Lung (tissue), 12 donors: ENCODE measurements around the gene TBC1D1. TPM values are rescaled to one million over a fixed set of nuclear protein-coding genes. Genes with fewer than 3 reads are reported as not detected.

Experiments used
- ATAC-seq: fragments of 200-7000 bp; cut with Tn5 transposase; one replicate; pipeline ENCODE4 v1.9.1; 2020; ENCODE audit warnings: moderate number of reproducible peaks; ENCODE audit not compliant: insufficient read depth, low FRiP score
- DNase-seq, 3 donors: peaks; one replicate each; pipeline ENCODE4 v3.0.0-alpha.2; 2013 to 2017
- H3K27ac ChIP-seq, 2 donors: one replicate each; pipeline ENCODE4 v1.5.1; 2013; ENCODE audit warnings: mild to moderate bottlenecking in 2 of 2, moderate library complexity in 2 of 2, control low read depth in 1 of 2, inconsistent platforms in 1 of 2, low read depth in 1 of 2, low read length in 1 of 2
- H3K27me3 ChIP-seq, 3 donors: one replicate each; pipeline ENCODE4 v1.5.1; 2013; ENCODE audit warnings: low read length in 2 of 3; ENCODE audit not compliant: control insufficient read depth in 3 of 3, insufficient read depth in 3 of 3
- H3K36me3 ChIP-seq, 4 donors: one replicate each; pipeline ENCODE4 v1.5.1; 2013; ENCODE audit warnings: low read length in 4 of 4, mild to moderate bottlenecking in 1 of 4, moderate library complexity in 1 of 4; ENCODE audit not compliant: control insufficient read depth in 4 of 4, insufficient read depth in 4 of 4
- H3K4me1 ChIP-seq, 5 donors: one replicate each; pipeline ENCODE4 v1.5.1; 2013; ENCODE audit warnings: low read length in 5 of 5, mild to moderate bottlenecking in 2 of 5, moderate library complexity in 1 of 5; ENCODE audit not compliant: control insufficient read depth in 5 of 5, insufficient read depth in 5 of 5
- H3K4me3 ChIP-seq: one replicate; pipeline ENCODE4 v1.5.1; 2013; ENCODE audit warnings: mild to moderate bottlenecking, control low read depth, moderate library complexity
- H3K9ac ChIP-seq, 2 donors: one replicate each; pipeline ENCODE4 v1.5.1; 2013; ENCODE audit warnings: low read length in 2 of 2, control low read depth in 1 of 2; ENCODE audit not compliant: insufficient read depth in 1 of 2
- H3K9me3 ChIP-seq, 4 donors: one replicate each; pipeline ENCODE4 v1.5.1; 2013; ENCODE audit warnings: low read length in 3 of 4, mild to moderate bottlenecking in 1 of 4, moderate library complexity in 1 of 4; ENCODE audit not compliant: control insufficient read depth in 4 of 4, insufficient read depth in 3 of 4
- WGBS, 2 donors: extraction: QIAGEN DNeasy Blood & Tissue Kit; methylation state at CpG; one replicate each; pipeline ENCODE4 v1.1.7; 2013; 5-methylcytosine and 5-hydroxymethylcytosine counted together
- polyA plus RNA-seq, 2 donors: library from polyadenylated mRNA; stranded (reverse); fragments of 200-250 nt; gene quantifications; one replicate each; pipeline ENCODE4 v1.2.1, GENCODE V29; 2013
- total RNA-seq, 2 donors: library from RNA; depleted of rRNA in 1 of 2; stranded (reverse); fragments of >200 nt in 1 of 2; gene quantifications; one replicate each; pipeline ENCODE4 v1.2.1, GENCODE V29; 2014 to 2021
- TF ChIP-seq, protein P1 (sequence below): IDR thresholded peaks from 2 replicates; pipeline ENCODE4 v1.5.1; 2012; ENCODE audit warnings: mild to moderate bottlenecking; ENCODE audit errors: control extremely low read depth, extremely low read depth
- donor health status: control.
- donor health status: control.
- donor health status: Bipolar disorder and iron deficiency.
- donor health status: healthy.
- donor health status: DM: yes; HTN: yes; CAD: no.

Gene TBC1D1
- total and polyA plus RNA-seq, 4 donors: 23.6 to 71.1 (median 43.9) TPM

GRCh38 chr4:37989398-37990260, 98.7 kb downstream of the TBC1D1 start:
- H3K9ac ChIP-seq: no peak overlapping the region
- H3K27me3 ChIP-seq: no peaks in the 10 kb centered on the region
- ATAC-seq (no peak), DNase-seq (no peak)
- no peak overlapping the region for H3K4me3 ChIP-seq
- no peaks in the 10 kb centered on the region for H3K9me3 ChIP-seq
- TF ChIP-seq, protein P1, sequence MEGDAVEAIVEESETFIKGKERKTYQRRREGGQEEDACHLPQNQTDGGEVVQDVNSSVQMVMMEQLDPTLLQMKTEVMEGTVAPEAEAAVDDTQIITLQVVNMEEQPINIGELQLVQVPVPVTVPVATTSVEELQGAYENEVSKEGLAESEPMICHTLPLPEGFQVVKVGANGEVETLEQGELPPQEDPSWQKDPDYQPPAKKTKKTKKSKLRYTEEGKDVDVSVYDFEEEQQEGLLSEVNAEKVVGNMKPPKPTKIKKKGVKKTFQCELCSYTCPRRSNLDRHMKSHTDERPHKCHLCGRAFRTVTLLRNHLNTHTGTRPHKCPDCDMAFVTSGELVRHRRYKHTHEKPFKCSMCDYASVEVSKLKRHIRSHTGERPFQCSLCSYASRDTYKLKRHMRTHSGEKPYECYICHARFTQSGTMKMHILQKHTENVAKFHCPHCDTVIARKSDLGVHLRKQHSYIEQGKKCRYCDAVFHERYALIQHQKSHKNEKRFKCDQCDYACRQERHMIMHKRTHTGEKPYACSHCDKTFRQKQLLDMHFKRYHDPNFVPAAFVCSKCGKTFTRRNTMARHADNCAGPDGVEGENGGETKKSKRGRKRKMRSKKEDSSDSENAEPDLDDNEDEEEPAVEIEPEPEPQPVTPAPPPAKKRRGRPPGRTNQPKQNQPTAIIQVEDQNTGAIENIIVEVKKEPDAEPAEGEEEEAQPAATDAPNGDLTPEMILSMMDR: no peak
- WGBS, 2 donors: 41 to 55% methylated on average over 8 of the region's 8 CpGs
- H3K4me1 ChIP-seq: peaks cover 2 to 27% (median 14%) of the 10 kb centered on the region in 5 donors
- peak overlapping the region; percentile 63 to 65 for H3K27ac ChIP-seq
- H3K36me3 ChIP-seq: no peaks in the 10 kb centered on the region

- Histone ChIP-seq H3K4me3 (no peak overlapping the region), H3K9ac (no peak overlapping the region), H3K27me3 (no peaks in the 10 kb centered on the region), H3K27ac (no peak overlapping the region), H3K36me3 (no peaks in the 10 kb centered on the region), H3K9me3 (no peaks in the 10 kb centered on the region), H3K4me1 (peaks cover 2 to 37% (median 16%) of the 10 kb centered on the region in 5 donors)
- no peak for DNase-seq
- no peak for ATAC-seq
- WGBS, 2 donors: 54 to 80% methylated on average over 5 of the region's 5 CpGs
- TF ChIP-seq, protein P1: no peak
Observed at GRCh38 chr4:37990731-37991245, 99.9 kb downstream of the TBC1D1 start.

GRCh38 chr4:37991623-37992410, 100.9 kb downstream of the TBC1D1 start:
- DNase-seq: no peak
- Histone ChIP-seq H3K9ac (no peak overlapping the region), H3K27ac (peak overlapping the region in 1 of 2 donors; percentile 32), H3K4me3 (no peak overlapping the region), H3K4me1 (peaks cover 2 to 45% (median 26%) of the 10 kb centered on the region in 5 donors), H3K9me3 (no peaks in the 10 kb centered on the region), H3K36me3 (no peaks in the 10 kb centered on the region), H3K27me3 (no peaks in the 10 kb centered on the region)
- TF ChIP-seq, protein P1: no peak
- ATAC-seq: no peak
- WGBS, 2 donors: 92 to 95% methylated on average over 8 of the region's 8 CpGs
